Neural cell (in vitro differentiated cells): Measurements from ENCODE around the gene OCSTAMP. TPM values are rescaled to one million over a fixed set of nuclear protein-coding genes. Genes with fewer than 3 reads are reported as not detected.

Source experiments
- H2AFZ ChIP-seq: fragments of 200-600, 300-800 bp; sonication (generic), shearing (Covaris generic); 2 replicates; pipeline ENCODE4 v1.6.0; 2014; ENCODE audit warnings: low read depth, mild to moderate bottlenecking, antibody characterized with exemption, low read length, moderate library complexity
- H3F3A ChIP-seq: fragments of 200-600 bp; shearing (Covaris generic); 2 replicates; pipeline ENCODE4 v1.6.1; 2016; ENCODE audit warnings: mild to moderate bottlenecking, moderate library complexity, mixed read lengths, antibody characterized with exemption, low read length; ENCODE audit not compliant: insufficient read depth, poor library complexity, severe bottlenecking
- H3K27ac ChIP-seq: fragments of 200-600, 300-800 bp; sonication (generic), shearing (Covaris generic); 2 replicates; pipeline ENCODE4 v1.5.1; 2014; ENCODE audit warnings: mild to moderate bottlenecking, low read length, moderate library complexity
- H3K27me3 ChIP-seq: fragments of 300-800, 200-600 bp; sonication (generic), shearing (Covaris generic); 2 replicates; pipeline ENCODE4 v1.6.0; 2014; ENCODE audit warnings: mild to moderate bottlenecking, low read depth, low read length, moderate library complexity; ENCODE audit not compliant: insufficient read depth
- H3K36me3 ChIP-seq: fragments of 300-800, 200-600 bp; sonication (generic), shearing (Covaris generic); 2 replicates; pipeline ENCODE4 v1.5.1; 2014; ENCODE audit warnings: mild to moderate bottlenecking, antibody characterized with exemption, low read length, moderate library complexity; ENCODE audit not compliant: insufficient read depth
- H3K4me2 ChIP-seq: fragments of 300-800, 200-600 bp; sonication (generic), shearing (Covaris generic); 2 replicates; pipeline ENCODE4 v1.6.0; 2014; ENCODE audit warnings: mild to moderate bottlenecking, low read length
- H3K4me3 ChIP-seq: fragments of 300-800, 200-600 bp; sonication (generic), shearing (Covaris generic); 2 replicates; pipeline ENCODE4 v1.5.1; 2014; ENCODE audit warnings: mild to moderate bottlenecking, low read length, moderate library complexity
- H3K79me2 ChIP-seq: fragments of 200-600 bp; shearing (Covaris generic); replicated peaks from 2 replicates; pipeline ENCODE4 v1.6.0; 2014; ENCODE audit warnings: mild to moderate bottlenecking, low read length, moderate library complexity; ENCODE audit not compliant: insufficient read depth
- H3K9ac ChIP-seq: fragments of 300-800, 200-600 bp; sonication (generic), shearing (Covaris generic); 2 replicates; pipeline ENCODE4 v1.6.1; 2016; ENCODE audit warnings: mild to moderate bottlenecking, low read length, mixed read lengths
- H3K9me2 ChIP-seq: fragments of 200-600 bp; shearing (Covaris generic); 2 replicates; pipeline ENCODE4 v1.6.1; 2016; ENCODE audit warnings: mild to moderate bottlenecking, low read length, mixed read lengths; ENCODE audit not compliant: insufficient read depth
- H3K9me3 ChIP-seq: fragments of 200-600, 300-800 bp; sonication (generic), shearing (Covaris generic); 2 replicates; pipeline ENCODE4 v1.6.1; 2016; ENCODE audit warnings: mild to moderate bottlenecking, mixed run types, low read length, moderate library complexity, mixed read lengths
- H4K20me1 ChIP-seq: fragments of 200-600 bp; shearing (Covaris generic); 2 replicates; pipeline ENCODE4 v1.6.1; 2016; ENCODE audit warnings: mild to moderate bottlenecking, mixed run types; ENCODE audit not compliant: insufficient read depth
- EP300 ChIP-seq: fragments of 450-650 bp; conservative IDR thresholded peaks from 2 replicates; pipeline ENCODE4 v1.6.1; 2014; ENCODE audit warnings: antibody characterized with exemption, mild to moderate bottlenecking, moderate library complexity; ENCODE audit not compliant: poor library complexity, severe bottlenecking
- EZH2 ChIP-seq: fragments of 200-600, 300-800 bp; shearing (Covaris generic), sonication (generic); IDR thresholded peaks from 2 replicates; pipeline ENCODE4 v1.6.1; 2014; ENCODE audit warnings: antibody characterized with exemption, low read length, borderline replicate concordance, mild to moderate bottlenecking; ENCODE audit not compliant: insufficient read depth, poor library complexity, severe bottlenecking
- MXI1 ChIP-seq: fragments of 450-650 bp; conservative IDR thresholded peaks from 2 replicates; pipeline ENCODE4 v1.6.1; 2014; ENCODE audit warnings: antibody characterized with exemption, mild to moderate bottlenecking; ENCODE audit not compliant: poor library complexity, severe bottlenecking
- POLR2AphosphoS5 ChIP-seq: IDR thresholded peaks from 2 replicates; pipeline ENCODE4 v1.6.1; 2012
- RAD21 ChIP-seq: fragments of 450-650 bp; conservative IDR thresholded peaks from 2 replicates; pipeline ENCODE4 v1.6.1; 2014; ENCODE audit warnings: antibody characterized with exemption, mild to moderate bottlenecking, moderate library complexity
- SMC3 ChIP-seq: fragments of 450-650 bp; conservative IDR thresholded peaks from 2 replicates; pipeline ENCODE4 v1.6.1; 2014; ENCODE audit warnings: antibody characterized with exemption, mild to moderate bottlenecking, moderate library complexity; ENCODE audit not compliant: poor library complexity
- TAF1 ChIP-seq: IDR thresholded peaks from 2 replicates; pipeline ENCODE4 v1.6.1; 2012; ENCODE audit warnings: low read depth
- polyA plus RNA-seq: library from polyadenylated mRNA; depleted of rRNA; stranded (reverse); fragments of >200 nt; gene quantifications from 2 replicates; pipeline ENCODE4 v1.2.3, GENCODE V29; 2014
- TF ChIP-seq, protein P1 (sequence below): fragments of 450-650 bp; IDR thresholded peaks from 2 replicates; pipeline ENCODE4 v1.5.1; 2014; ENCODE audit warnings: antibody characterized with exemption, mild to moderate bottlenecking, moderate library complexity; ENCODE audit not compliant: poor library complexity, severe bottlenecking
- TF ChIP-seq, protein P2 (sequence below): IDR thresholded peaks from 2 replicates; pipeline ENCODE4 v1.6.1; 2012; ENCODE audit warnings: borderline replicate concordance

The OCSTAMP gene
- polyA plus RNA-seq, 1 donor from 2014 or later, result not detected

- Histone ChIP-seq H3K9ac (no peak overlapping the region), H3K9me3 (no peaks in the 10 kb centered on the region), H3K4me3 (no peak overlapping the region), H3K79me2 (no peaks in the 10 kb centered on the region), H3K4me2 (no peak overlapping the region), H3F3A (no peaks in the 10 kb centered on the region), H3K27ac (no peak overlapping the region), H3K36me3 (no peaks in the 10 kb centered on the region), H4K20me1 (no peaks in the 10 kb centered on the region), H3K9me2 (no peaks in the 10 kb centered on the region), H2AFZ (no peak overlapping the region), H3K27me3 (no peaks in the 10 kb centered on the region)
- TF ChIP-seq, protein P1, sequence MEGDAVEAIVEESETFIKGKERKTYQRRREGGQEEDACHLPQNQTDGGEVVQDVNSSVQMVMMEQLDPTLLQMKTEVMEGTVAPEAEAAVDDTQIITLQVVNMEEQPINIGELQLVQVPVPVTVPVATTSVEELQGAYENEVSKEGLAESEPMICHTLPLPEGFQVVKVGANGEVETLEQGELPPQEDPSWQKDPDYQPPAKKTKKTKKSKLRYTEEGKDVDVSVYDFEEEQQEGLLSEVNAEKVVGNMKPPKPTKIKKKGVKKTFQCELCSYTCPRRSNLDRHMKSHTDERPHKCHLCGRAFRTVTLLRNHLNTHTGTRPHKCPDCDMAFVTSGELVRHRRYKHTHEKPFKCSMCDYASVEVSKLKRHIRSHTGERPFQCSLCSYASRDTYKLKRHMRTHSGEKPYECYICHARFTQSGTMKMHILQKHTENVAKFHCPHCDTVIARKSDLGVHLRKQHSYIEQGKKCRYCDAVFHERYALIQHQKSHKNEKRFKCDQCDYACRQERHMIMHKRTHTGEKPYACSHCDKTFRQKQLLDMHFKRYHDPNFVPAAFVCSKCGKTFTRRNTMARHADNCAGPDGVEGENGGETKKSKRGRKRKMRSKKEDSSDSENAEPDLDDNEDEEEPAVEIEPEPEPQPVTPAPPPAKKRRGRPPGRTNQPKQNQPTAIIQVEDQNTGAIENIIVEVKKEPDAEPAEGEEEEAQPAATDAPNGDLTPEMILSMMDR, result peak; percentile 20
- TF ChIP-seq MXI1, result no peak
Observed at GRCh38 chr20:46544576-46544975, 5.9 kb downstream of the OCSTAMP start.

DNA sequence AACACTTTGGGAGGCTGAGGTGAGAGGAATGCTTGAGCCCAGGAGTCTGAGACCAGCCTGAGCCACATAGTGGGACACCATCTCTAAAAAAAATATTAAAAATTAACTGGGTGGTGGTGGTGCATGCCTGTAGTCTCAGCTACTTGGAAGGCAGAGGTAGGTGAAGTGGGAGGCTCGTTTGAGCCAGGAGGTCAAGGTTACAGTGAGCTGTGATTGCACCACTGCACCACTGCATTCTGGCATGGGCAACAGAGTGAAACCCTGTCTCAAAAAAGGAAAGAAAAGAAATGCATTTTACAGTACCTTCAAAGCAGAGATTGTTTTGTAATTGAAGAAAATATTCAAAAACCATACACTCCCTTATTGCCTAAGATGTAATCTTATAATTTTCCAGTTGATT is 6.5 kb downstream of the OCSTAMP start:
- Histone ChIP-seq H3K9me2 (no peaks in the 10 kb centered on the region), H3K36me3 (no peaks in the 10 kb centered on the region), H3K79me2 (no peaks in the 10 kb centered on the region), H3K4me3 (no peak overlapping the region), H4K20me1 (no peaks in the 10 kb centered on the region), H3K9ac (no peak overlapping the region), H3K27ac (no peak overlapping the region), H3K9me3 (no peaks in the 10 kb centered on the region), H3K4me2 (no peak overlapping the region), H2AFZ (no peak overlapping the region), H3F3A (no peaks in the 10 kb centered on the region), H3K27me3 (no peaks in the 10 kb centered on the region)
- TF ChIP-seq MXI1, result no peak
- TF ChIP-seq, protein P2, sequence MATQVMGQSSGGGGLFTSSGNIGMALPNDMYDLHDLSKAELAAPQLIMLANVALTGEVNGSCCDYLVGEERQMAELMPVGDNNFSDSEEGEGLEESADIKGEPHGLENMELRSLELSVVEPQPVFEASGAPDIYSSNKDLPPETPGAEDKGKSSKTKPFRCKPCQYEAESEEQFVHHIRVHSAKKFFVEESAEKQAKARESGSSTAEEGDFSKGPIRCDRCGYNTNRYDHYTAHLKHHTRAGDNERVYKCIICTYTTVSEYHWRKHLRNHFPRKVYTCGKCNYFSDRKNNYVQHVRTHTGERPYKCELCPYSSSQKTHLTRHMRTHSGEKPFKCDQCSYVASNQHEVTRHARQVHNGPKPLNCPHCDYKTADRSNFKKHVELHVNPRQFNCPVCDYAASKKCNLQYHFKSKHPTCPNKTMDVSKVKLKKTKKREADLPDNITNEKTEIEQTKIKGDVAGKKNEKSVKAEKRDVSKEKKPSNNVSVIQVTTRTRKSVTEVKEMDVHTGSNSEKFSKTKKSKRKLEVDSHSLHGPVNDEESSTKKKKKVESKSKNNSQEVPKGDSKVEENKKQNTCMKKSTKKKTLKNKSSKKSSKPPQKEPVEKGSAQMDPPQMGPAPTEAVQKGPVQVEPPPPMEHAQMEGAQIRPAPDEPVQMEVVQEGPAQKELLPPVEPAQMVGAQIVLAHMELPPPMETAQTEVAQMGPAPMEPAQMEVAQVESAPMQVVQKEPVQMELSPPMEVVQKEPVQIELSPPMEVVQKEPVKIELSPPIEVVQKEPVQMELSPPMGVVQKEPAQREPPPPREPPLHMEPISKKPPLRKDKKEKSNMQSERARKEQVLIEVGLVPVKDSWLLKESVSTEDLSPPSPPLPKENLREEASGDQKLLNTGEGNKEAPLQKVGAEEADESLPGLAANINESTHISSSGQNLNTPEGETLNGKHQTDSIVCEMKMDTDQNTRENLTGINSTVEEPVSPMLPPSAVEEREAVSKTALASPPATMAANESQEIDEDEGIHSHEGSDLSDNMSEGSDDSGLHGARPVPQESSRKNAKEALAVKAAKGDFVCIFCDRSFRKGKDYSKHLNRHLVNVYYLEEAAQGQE, result no peak
- no peak for TF ChIP-seq SMC3
- no peak for TF ChIP-seq EP300
- no peak for TF ChIP-seq POLR2AphosphoS5
- no peak for TF ChIP-seq TAF1
- TF ChIP-seq RAD21, result no peak
- no peak for TF ChIP-seq EZH2
- TF ChIP-seq, protein P1, result no peak
